Osteocyte (in vitro differentiated cells): ENCODE results near the gene RAB17. TPM values are rescaled to one million over a fixed set of nuclear protein-coding genes. Genes with fewer than 3 reads are reported as not detected.

Experiments used
- DNase-seq: peaks from one replicate; pipeline ENCODE4 v3.0.0; 2021; ENCODE audit warnings: mixed read lengths; ENCODE audit not compliant: unreplicated experiment; ENCODE audit errors: extremely low spot score
- H3K27ac Mint-ChIP-seq: one replicate; pipeline ENCODE4 v1.8.0; 2021; ENCODE audit warnings: mild to moderate bottlenecking, mixed read lengths; ENCODE audit not compliant: unreplicated experiment
- H3K27me3 Mint-ChIP-seq: one replicate; pipeline ENCODE4 v1.8.0; 2021; ENCODE audit warnings: mixed read lengths; ENCODE audit not compliant: unreplicated experiment
- H3K36me3 Mint-ChIP-seq: one replicate; pipeline ENCODE4 v1.8.0; 2021; ENCODE audit warnings: mixed read lengths; ENCODE audit not compliant: unreplicated experiment
- H3K4me1 Mint-ChIP-seq: one replicate; pipeline ENCODE4 v1.8.0; 2021; ENCODE audit warnings: mixed read lengths; ENCODE audit not compliant: unreplicated experiment
- H3K4me3 Mint-ChIP-seq: one replicate; pipeline ENCODE4 v1.8.0; 2021; ENCODE audit warnings: mild to moderate bottlenecking, moderate library complexity, mixed read lengths; ENCODE audit not compliant: unreplicated experiment
- H3K9me3 Mint-ChIP-seq: one replicate; pipeline ENCODE4 v1.8.0; 2021; ENCODE audit warnings: mixed read lengths; ENCODE audit not compliant: unreplicated experiment
- CTCF ChIP-seq: fragments of 200-600 bp; sonication (generic); IDR thresholded peaks from 2 replicates; pipeline ENCODE4 v1.5.0; 2021; ENCODE audit warnings: antibody characterized with exemption, mild to moderate bottlenecking, moderate library complexity
- total RNA-seq: library from RNA; stranded (reverse); gene quantifications from 2 replicates; pipeline ENCODE4 v1.2.1, GENCODE V29; 2021

The RAB17 gene
- total RNA-seq, 1 donor from 2014 or later = 5.2 TPM

- Mint-ChIP-seq H3K27ac (no peak overlapping the region), H3K9me3 (no peaks in the 10 kb centered on the region), H3K36me3 (no peaks in the 10 kb centered on the region), H3K4me3 (no peak overlapping the region), H3K4me1 (peaks cover 13% of the 10 kb centered on the region), H3K27me3 (no peaks in the 10 kb centered on the region)
- DNase-seq = no peak
- no peak for TF ChIP-seq CTCF
Observed at GRCh38 chr2:237583385-237584295, 6.9 kb downstream of the RAB17 start.

GRCh38 chr2:237581751-237582746 lies 8.5 kb downstream of the RAB17 start:
- H3K4me3 Mint-ChIP-seq = peak overlapping the region; percentile 32
- H3K36me3 Mint-ChIP-seq = no peaks in the 10 kb centered on the region
- H3K4me1 Mint-ChIP-seq = peaks cover 13% of the 10 kb centered on the region
- no peaks in the 10 kb centered on the region for H3K9me3 Mint-ChIP-seq
- H3K27me3 Mint-ChIP-seq = no peaks in the 10 kb centered on the region
- no peak for DNase-seq
- no peak overlapping the region for H3K27ac Mint-ChIP-seq
- TF ChIP-seq CTCF = peak; percentile 88

GRCh38 chr2:237581326-237581725 lies 9.2 kb downstream of the RAB17 start:
- H3K4me3 Mint-ChIP-seq = no peak overlapping the region
- no peak for TF ChIP-seq CTCF
- no peak for DNase-seq
- H3K9me3 Mint-ChIP-seq = no peaks in the 10 kb centered on the region
- H3K4me1 Mint-ChIP-seq = peaks cover 13% of the 10 kb centered on the region
- H3K27me3 Mint-ChIP-seq = no peaks in the 10 kb centered on the region
- no peak overlapping the region for H3K27ac Mint-ChIP-seq
- H3K36me3 Mint-ChIP-seq = no peaks in the 10 kb centered on the region

GRCh38 chr2:237577956-237578870 lies 12.3 kb downstream of the RAB17 start:
- no peak for TF ChIP-seq CTCF
- Mint-ChIP-seq H3K4me1 (peaks cover 12% of the 10 kb centered on the region), H3K27me3 (no peaks in the 10 kb centered on the region), H3K36me3 (no peaks in the 10 kb centered on the region), H3K4me3 (no peak overlapping the region), H3K9me3 (no peaks in the 10 kb centered on the region), H3K27ac (no peak overlapping the region)
- no peak for DNase-seq
